HG03442 (cell line): ENCODE results near the gene NDST3.
"Not testable (repeated sequence)": the region's sequence is repeated elsewhere in the genome, so short reads cannot be mapped to it uniquely, and the experiment has no call there.

Source experiments
- ATAC-seq: cut with Tn5 transposase; IDR thresholded peaks from one replicate; pipeline ENCODE4 v1.9.1; 2021; ENCODE audit warnings: mild to moderate bottlenecking, moderate library complexity; ENCODE audit not compliant: unreplicated experiment

Gene NDST3

DNA sequence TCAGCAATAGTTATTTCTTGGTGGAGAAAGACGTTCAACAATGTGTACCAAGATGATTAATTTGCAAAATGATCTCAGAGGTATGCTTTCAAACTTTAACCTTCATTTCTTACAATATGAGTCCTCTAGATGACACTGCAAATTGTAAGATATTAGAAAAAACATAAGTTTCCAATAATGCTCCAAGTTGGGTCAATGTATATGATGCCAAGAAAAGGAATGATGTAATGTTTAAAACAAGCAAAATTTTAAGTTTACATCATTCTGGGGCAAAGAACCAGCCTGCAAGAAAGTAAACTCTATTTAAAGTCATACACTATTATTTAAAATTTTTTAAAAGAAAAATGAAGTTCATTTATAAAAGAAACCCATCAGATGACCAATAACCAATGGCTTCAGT is 262.4 kb downstream of the NDST3 start:
- ATAC-seq = no peak

DNA sequence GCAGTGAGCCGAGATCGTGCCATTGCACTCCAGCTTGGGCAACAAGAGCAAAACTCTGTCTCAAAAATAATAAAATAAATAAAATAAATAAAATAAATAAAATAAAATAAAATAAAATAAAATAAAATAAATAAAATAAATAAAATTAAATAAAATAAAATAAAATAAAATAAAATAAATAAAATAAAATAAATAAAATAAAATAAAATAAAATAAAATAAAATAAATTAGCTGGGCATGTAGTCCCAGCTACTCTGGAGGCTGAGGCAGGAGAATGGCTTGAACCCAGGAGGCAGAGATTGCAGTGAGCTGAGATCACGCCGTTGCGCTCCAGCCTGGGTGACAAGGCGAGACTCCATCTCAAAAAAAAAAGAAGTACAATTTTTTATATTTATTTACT is 265.3 kb downstream of the NDST3 start:
- not testable (repeated sequence) for ATAC-seq

DNA sequence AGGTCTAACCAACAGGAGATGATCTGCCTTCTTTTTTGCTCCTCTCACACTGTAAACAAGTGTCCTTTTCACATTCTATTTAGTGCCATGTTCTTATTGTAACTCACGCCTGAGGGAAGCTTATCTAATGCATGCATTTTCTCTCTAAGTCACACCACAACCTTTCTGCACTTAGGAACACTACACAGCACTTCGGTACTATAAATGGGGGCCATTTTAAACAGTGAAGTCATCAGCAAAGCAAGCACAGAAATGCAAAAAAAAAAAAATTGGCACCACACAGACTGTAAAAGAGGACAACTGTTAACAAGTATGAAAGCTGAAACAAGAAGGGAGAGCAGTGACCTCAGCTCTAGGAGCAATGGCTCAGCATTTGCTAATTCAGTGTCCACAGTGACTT is 273.4 kb downstream of the NDST3 start:
- no peak for ATAC-seq
